DLD1 (cell line): ENCODE measurements around the gene CAVIN2.

Experiments
- in situ Hi-C: cut with HindIII; loops from 2 replicates; pipeline ENCODE4 v1.10.0; 2017; ENCODE audit warnings: low sequenced_read_pairs

The CAVIN2 gene

GRCh38 chr2:191839918-191840804 lies 6.7 kb downstream of the CAVIN2 start:
- in situ Hi-C loops: no loop called here

- in situ Hi-C loops: no loop called here
Observed at GRCh38 chr2:191838526-191838925, 8.4 kb downstream of the CAVIN2 start.

DNA sequence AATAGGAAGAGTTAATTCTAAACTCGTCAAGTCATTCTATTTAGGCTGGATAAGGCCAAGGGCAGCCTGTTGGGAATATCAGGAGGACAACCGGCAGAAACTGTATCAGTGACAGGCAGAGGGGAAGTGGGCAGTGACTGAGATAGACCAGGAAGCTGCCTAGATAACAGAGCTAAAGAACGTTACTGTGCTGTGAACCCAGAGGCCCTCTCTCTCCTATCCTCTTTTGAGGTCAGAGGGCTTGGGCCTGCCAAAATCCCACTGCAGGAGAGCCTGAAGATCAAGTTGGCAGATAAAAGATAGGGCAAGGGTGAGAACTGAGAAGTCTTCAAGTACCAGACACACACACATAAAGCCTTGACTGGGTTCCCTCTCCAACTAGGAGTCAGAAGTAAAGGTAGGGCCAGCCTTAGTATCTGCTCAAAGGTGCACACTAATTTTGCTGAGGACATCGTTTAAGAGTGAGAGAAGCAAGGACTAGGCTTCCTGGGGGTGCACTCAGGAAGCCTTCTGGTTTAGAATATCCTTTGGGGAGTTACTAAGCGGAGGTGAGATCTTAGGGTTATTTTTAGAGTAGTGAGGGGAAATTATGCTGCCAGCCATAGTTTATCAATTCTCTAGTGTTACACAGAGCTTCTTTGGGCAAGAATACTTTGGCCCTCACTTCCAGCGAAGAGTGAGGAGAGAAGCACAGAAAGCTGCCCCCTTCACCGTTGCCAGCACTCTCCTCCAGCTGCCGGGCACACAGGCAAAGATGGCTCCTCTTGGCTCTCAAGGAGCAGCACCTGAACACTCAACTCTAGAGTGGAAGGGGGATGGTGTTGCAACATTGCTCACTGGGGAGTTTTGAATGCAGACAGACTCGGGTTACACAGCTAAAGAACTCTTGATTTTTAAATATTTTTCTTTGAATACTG lies 9.8 kb downstream of the CAVIN2 start:
- in situ Hi-C loops: no loop called here

- in situ Hi-C loops: no loop called here
Observed at GRCh38 chr2:191836471-191836852, 10.4 kb downstream of the CAVIN2 start.

GRCh38 chr2:191835539-191836350 lies 11.1 kb downstream of the CAVIN2 start:
- in situ Hi-C loops: no loop called here

DNA sequence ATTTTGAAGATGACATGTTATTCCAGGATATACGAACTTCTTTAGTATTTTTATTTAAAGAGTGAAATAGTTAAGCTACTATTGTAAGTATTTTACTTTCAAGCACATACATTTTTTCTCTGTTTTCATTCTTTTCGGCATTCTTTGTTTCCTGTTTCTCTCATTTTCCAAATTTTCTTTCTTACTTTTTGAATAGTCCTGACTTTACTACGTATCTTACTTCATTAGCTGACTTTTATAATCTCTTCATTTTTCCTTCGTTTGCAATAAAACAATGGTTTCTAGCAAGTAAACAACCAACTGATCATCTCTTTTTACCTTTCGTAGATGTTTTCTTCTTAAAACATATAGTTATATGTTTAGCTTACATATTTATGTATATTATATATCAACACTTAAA lies 11.8 kb downstream of the CAVIN2 start:
- in situ Hi-C loops: no loop called here

DNA sequence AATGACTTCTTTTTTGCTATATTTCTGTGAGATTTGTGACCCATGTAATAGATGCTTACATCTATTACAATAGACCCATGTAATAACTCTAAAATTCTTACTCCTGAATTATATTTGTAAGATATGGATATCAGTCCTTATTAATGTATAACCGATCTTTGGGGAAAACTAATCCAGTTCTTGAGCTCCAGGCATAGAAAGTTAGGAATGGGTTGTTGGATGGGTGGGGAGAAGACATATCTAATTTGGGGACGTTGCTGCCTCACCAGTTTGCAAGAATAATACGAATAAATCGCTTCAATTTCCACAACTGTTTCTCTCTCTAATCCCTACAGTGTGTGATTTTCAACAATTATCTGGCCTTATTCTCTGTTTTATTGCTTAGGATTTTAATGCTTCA lies 13.5 kb downstream of the CAVIN2 start:
- in situ Hi-C loops: no loop called here

- in situ Hi-C loops: no loop called here
Observed at GRCh38 chr2:191832668-191833067, 14.2 kb downstream of the CAVIN2 start.

- in situ Hi-C loops: no loop called here
Observed at GRCh38 chr2:191831410-191831994, 15.4 kb downstream of the CAVIN2 start.

DNA sequence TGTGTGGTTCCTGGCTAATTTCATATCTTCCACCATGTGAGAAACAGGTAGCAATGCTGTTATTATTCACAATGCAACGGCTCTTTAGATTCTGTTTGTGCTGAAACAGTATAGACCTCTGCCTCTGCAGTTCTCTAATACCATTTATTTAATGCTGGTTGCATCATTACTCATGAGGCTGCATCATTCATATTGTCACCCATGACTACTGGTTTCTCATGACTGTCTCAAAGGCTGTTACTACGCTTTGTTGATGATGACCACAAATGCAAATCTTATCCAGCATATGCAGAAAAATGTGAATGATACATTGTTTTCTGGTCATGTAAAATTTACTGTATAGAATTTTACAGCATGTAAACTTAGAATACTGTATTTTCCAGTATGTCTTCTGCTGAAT lies 22.5 kb downstream of the CAVIN2 start:
- in situ Hi-C loops: loop anchor here (25.0 kb wide), 2 partner anchors 262 to 338 kb away; no protein-coding TSS in a partner anchor

GRCh38 chr2:191821078-191821477 lies 25.8 kb downstream of the CAVIN2 start:
- in situ Hi-C loops: loop anchor here (25.0 kb wide), 2 partner anchors 259 to 341 kb away; no protein-coding TSS in a partner anchor

DNA sequence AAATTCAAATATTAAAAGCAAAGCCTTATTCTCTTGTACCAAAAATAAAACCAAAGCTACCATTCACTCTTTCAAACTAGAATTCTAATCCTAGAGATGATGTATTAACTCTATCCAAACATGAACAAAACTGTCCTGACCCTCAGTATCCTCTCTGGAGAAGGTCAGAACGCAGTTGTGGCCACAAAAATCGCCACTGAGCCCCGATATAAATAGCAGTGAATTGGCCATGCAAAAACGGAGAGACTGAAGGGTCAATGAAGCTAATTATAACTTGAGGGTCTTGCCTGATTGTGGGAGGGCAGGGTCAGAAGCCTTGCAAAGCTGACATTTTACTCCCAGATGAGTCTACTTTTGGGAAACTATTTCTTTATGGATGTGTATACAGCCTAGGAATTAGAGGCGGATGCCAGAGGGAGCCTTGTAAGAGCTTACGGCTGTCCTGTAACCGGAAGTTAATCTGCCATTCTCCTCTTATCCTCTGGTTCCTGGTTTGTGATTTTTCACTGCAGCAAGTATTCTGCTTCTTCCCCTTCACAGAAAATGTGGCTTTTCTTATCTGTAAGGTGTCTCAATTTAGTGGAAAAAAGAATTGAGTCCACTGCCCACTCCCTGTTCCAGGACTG lies 28.1 kb downstream of the CAVIN2 start:
- in situ Hi-C loops: loop anchor here (25.0 kb wide), 2 partner anchors 257 to 343 kb away; no protein-coding TSS in a partner anchor

- in situ Hi-C loops: loop anchor here (25.0 kb wide), 2 partner anchors 256 to 344 kb away; no protein-coding TSS in a partner anchor
Observed at GRCh38 chr2:191818133-191818532, 28.8 kb downstream of the CAVIN2 start.

DNA sequence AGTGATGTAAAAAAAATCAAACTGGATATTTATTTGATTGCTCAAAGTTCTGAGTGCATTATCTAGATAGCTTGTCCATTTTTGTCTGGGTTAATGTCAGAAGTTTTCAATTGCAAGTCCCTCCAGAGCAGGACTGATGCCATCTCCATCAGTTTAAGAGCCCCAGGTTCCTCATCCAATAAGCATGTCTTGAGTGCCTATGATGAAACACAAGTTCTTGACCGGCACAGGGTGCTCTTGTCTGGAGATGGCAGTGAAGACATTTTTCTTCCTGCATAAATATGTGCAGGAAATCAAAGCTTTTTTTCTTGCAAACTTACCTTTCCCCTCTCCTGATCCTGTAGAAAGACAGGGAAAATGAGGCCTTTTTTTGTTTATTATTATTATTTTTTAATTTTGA lies 31.9 kb downstream of the CAVIN2 start:
- in situ Hi-C loops: loop anchor here (25.0 kb wide), 2 partner anchors 253 to 347 kb away; no protein-coding TSS in a partner anchor

- in situ Hi-C loops: loop anchor here (25.0 kb wide), 2 partner anchors 252 to 348 kb away; no protein-coding TSS in a partner anchor
Observed at GRCh38 chr2:191813943-191814342, 32.9 kb downstream of the CAVIN2 start.

DNA sequence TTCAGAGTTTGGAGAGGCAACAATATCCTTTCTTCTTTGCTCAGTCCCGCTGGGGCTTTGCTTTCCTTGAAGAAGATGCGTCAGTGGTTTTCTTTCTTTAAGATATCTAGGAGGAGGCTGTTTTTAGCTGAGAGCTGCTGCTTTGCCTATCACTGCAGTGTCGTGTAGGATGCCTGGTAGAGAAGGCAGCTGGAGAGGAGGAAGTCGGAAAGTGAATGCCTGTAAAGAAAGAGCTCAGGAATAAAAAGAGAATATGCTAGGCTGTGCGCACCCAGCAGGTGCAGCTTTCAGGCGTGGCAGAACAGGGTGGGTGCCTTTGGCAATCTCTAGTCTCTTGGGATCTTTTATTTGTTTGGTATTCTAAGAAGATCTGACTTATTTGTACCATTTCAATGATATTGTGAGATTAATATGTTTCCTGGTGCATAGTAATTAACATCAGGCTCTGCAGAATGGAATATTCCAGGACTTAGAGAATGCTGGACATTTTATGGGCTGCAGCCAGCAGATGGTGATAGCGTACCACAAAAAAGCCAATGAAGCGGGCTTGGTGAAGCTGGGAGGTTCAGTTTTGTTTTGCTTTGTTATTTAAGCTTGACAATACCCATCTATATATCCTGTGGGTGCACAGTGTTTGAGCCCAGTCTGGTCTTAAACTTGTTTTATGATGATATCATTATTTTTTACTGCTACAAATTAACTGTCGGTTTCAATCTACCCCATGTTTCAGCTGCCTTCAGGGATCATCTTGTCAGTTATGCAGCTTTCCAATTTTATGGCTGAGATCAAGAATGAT lies 34.9 kb downstream of the CAVIN2 start:
- in situ Hi-C loops: loop anchor here (25.0 kb wide), 2 partner anchors 250 to 350 kb away; no protein-coding TSS in a partner anchor

GRCh38 chr2:191806396-191806795 lies 40.5 kb downstream of the CAVIN2 start:
- in situ Hi-C loops: loop anchor here (25.0 kb wide), 2 partner anchors 244 to 356 kb away; no protein-coding TSS in a partner anchor

GRCh38 chr2:191804766-191805165 lies 42.1 kb downstream of the CAVIN2 start:
- in situ Hi-C loops: loop anchor here (25.0 kb wide), 2 partner anchors 242 to 358 kb away; no protein-coding TSS in a partner anchor
